ENCODE results near the gene UTP11.

UTP11 gene

DNA sequence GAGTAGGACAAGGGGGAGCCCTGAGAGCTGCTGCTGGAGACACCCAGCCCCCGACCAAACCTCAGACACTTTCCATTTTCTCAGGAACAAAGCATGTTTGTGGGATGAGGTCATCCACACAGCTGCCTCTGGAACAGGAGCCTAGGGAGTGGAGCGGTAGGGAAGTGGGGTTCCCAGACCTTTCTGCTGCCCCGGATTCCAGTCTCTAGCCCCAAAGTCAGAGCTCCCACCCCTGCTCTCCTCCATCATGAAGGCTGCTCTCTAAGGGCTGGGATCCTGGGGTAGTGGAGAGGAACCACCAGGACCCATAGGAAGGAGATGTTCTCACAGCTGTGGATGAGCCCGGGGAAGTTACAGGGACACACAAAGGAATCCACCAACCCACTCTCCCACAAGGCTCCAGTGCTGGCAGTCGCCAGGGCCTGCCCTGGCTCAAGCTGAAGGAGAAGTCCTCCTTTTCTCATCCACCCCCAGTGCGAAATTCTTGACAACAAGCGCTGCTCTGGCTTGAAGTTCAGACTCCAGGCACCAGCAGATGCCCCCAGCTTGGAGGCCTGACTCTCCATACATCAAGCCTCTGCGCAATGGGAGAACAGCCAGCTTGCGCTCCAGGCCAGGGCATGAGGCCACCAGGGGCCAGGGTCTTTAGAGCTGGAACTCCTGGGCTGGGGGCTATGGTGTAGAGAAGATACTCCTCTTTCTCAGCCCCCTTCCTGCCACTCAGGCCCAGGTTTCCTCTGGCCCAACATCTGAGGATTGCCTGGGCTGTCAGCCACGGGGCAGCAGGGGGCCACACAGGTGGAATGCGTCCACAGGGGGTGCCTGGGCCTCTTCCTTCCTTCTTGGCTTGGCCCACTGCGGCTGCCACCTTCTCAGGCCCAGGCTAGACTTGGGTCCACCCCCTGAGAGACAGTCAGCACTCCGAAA, 11.7 kb upstream of the UTP11 start:
- FAIRE-seq = no peak
- no peak for DNase-seq (ENCODE audit: insufficient read length, low spot score)

DNA sequence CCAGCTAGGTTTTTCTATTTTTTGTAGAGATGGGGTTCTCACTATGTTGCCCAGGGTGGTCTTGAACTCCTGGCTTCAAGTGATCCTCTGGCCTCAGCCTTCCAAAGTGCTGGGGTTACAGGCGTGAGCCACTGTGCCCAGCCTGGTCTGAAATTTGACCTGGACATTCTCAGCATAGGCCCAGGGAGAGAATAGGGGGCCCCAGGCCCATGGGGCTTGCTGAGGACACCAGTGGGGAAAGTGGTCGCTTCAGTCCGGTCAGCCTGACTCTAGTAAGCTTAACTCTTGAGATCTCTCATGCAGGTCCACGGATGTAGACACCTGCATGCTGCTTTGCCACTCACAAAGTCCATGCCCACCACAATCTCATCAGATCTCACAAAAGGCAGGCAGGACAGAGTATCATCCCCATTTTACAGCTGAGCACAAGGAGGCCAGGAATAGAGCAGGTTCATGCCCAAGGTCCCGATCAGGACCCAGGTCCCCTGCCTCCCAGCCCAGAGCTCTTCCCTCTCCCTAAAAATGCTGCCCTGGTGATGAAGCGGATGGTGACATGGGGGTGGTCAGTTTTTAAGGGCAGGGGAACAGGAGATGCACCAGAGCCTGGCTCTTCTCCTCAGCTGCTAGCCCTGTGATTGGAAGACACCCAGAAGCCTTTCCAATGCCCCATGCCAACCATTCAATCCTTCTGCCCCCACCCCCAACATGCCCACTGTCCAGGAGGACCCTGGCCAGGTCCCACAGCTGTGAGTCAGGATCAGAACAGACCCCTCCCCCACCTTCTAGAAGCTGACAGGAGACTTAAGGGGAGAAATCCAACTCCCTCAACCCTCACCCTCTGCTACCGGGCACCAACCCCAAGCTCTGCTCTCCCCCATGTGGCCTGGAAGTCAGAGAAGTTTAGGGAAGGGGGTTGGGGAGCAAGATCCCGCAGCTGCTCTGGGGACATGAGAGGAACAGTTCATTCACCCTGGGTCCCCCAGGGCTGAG, 9.0 kb upstream of the UTP11 start:
- FAIRE-seq = no peak
- no peak for DNase-seq (ENCODE audit: insufficient read length, low spot score)

DNA sequence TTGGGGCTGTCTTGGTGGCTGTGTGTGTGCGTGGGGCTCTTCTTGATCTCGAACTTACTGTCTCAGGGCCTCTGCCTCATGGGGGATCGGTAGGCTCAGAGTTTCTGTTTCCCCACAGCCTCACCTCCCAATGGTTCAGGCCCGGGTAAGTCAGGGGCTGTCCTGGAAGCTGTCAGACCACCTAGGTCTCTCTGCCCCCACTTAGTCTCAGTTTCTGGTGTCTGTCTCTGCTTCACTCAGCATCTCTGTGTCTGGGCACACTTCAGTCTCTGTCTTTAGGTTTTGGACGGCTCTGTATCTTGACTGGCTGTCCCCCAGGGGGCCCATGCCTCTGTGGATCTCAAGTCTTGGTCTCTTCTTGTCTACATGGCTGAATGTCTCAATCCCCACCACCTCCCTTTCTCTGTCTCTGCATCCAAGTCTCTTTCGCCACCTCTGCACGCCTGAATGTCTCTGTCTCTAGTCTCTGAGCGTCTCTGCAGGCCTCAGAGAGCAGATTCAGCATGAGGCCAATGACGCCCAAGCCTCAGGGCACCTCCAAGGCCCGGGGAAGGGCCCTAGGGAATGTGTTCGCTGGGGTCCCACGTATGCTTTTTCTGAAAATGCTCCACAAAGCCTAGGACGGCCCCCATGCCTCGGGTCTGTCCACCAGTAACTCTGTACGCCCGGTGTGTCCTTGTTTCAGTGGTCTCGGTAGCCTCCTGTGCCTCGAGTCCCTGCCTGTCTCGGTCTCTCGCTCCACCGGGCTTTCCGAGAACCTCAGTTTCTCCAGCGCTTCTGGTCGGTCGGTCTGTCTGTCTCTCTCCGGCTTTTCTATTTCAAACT, 8.0 kb upstream of the UTP11 start:
- FAIRE-seq = no peak
- no peak for DNase-seq (ENCODE audit: insufficient read length, low spot score)

- DNase-seq (ENCODE audit: insufficient read length, low spot score) = peak; percentile 57
- no peak for FAIRE-seq
Measured at GRCh38 chr1:38005195-38006007, 7.1 kb upstream of the UTP11 start, which contains the start of gene FHL3. Gene FHL3 (minus strand): TSS chr1:38005514. CDS start chr1:37999412, 6,102 bp downstream.

DNA sequence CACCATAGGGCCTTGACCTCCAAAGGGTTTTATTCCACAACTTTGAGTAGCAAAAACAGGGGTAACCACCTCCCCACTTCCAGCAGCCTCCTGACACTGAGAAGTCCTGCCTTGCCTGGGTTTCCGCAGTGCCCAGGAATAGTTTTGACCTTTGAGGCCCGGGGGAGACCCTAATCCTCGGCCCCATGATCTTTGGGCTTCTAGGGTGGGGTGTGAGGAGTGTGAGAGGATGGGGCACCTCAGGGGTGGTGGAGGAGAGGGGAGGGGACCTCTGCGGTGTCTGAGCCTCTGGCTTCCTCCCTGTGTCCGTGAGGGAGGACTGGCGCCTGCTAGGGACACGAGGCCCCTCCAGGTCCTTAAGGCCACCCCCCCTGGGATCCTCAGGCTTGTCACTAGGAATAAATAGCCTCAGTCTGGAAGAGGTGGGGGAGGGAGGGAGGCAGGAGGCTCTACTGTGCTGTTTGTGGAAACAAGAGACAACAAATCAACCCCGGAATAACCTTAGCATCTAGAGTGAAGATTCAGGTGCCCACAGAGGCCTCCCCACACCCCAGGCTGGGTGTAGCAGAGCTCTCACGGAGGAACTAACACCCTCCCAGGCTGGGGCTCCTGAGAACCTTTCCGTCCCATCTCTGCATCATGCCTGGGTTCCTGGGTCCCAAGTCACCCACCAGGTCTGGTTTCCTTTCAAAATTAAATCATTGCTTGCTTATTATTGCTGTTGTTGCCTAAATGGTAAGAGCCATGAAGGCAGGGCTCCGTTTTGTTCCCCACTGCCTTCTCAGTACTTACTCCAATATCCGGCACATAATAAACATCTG, 6.3 kb upstream of the UTP11 start:
- FAIRE-seq (no peak), DNase-seq (ENCODE audit: insufficient read length, low spot score) (no peak)

GRCh38 chr1:38009088-38009840, 3.3 kb upstream of the UTP11 start:
- FAIRE-seq (no peak), DNase-seq (ENCODE audit: insufficient read length, low spot score) (no peak)

- no peak for FAIRE-seq
- DNase-seq (ENCODE audit: insufficient read length, low spot score) = no peak
Measured at GRCh38 chr1:38009841-38010180, 2.7 kb upstream of the UTP11 start.

- FAIRE-seq = no peak
- DNase-seq (ENCODE audit: insufficient read length, low spot score) = no peak
Measured at GRCh38 chr1:38013227-38013622, 691 bp downstream of the UTP11 start.

- no peak for DNase-seq (ENCODE audit: insufficient read length, low spot score)
- no peak for FAIRE-seq
Measured at GRCh38 chr1:38014171-38014570, 1.6 kb downstream of the UTP11 start.

DNA sequence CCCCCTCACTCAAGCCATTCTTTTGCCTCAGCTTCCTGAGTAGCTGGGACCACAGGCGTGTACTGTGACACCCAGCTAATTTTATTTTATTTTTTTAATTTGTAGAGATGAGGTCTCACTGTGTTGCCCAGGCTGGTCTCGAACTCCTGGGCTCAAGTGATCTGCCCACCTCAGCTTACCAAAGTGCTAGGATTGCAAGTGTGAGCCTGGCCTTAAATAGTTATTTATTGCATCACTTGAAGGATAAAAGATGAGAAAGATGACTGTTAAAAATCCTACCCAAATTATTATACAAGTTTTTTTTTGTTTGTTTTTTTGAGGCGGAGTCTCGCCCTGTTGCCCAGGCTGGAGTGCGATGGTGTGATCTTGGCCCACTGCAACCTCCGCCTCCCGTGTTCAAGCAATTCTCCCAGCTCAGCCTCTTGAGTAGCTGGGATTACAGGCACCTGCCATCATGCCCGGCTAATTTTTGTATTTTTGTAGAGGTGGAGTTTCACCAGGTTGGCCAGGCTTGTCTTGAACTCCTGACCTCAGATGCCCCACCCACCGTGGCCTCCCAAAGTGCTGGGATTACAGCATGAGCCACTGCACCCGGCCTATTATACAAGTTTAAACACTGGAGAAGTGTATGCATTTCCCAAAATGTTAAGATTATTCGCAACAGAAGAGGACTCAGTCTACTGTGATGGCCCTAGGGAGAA, 2.3 kb downstream of the UTP11 start:
- no peak for FAIRE-seq
- no peak for DNase-seq (ENCODE audit: insufficient read length, low spot score)

DNA sequence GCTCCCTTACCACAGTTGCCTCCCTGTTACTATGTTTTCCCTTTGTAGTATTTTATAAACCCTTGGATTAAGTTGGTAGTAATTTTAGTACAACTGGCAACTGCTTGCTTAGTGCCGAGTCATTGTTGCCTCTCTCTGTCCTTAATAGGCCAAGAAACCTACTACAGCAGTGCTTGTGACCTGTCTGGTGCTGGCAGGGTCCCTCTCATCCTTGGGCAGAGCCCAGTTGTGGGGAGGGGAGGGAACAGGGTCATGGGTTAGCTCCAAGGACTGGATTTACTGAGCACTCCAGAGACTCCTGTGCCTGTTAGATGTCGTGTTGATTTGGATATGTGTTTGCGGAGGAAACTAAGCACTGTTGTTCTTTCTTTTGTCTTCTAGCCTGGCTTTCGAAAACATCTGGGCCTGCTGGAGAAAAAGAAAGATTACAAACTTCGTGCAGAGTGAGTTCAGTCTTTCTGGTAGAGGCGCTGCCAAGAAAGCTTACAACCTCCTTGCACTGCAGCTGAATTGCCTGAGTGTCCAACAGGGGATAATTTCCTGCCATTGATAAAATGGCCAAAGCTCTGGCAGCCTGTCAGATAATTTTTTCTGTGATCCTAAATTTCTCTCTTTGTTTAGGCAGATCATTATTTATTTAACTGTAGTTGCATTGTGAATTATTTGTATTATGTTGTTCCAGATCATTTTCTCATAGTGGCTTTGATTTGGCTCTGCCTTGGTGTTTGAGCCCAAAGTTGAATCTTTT, 3.6 kb downstream of the UTP11 start:
- FAIRE-seq = no peak
- DNase-seq (ENCODE audit: insufficient read length, low spot score) = no peak

DNA sequence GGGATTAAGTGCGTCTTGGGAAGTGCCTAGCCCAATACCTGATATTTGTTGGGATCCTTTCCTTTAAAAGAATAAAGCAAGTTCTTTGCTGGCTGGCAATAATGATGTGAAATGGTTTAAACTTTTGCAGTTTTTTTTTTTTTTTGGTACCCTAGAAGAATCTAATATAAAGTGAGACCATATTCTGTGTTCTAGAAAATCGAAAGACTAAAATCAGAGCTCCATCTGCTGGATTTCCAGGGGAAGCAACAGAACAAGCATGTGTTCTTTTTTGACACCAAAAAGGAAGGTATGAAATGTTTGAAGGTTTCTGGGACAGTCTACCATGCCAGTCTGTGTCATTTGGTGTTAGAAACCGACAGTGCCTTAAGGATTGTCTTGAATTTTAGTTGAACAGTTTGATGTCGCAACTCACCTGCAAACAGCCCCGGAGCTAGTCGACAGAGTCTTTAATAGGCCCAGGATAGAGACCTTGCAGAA, 6.4 kb downstream of the UTP11 start:
- DNase-seq (ENCODE audit: insufficient read length, low spot score) = no peak
- FAIRE-seq = no peak

- FAIRE-seq (no peak), DNase-seq (ENCODE audit: insufficient read length, low spot score) (no peak)
Measured at GRCh38 chr1:38020396-38020795, 7.9 kb downstream of the UTP11 start.

DNA sequence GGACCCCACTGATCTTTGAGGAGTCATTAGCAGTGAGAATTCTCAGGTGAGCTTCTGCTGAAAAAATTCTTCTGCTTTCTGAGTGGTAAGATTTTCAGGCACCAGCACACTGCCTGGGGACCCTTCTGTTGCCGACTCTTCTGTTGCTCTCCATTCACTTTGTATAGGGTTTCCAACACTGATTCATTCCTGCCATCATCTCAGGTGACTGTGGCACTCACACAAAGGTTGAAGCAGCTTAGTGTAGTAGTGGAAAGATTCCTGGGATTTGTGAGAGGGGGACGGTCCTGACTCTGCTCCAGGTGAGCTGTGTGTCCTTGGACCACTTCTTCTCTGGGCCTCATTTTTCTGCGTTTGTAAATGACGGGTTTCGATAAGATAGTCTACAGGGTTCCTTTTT, 9.4 kb downstream of the UTP11 start:
- DNase-seq (ENCODE audit: insufficient read length, low spot score) = no peak
- no peak for FAIRE-seq

DNA sequence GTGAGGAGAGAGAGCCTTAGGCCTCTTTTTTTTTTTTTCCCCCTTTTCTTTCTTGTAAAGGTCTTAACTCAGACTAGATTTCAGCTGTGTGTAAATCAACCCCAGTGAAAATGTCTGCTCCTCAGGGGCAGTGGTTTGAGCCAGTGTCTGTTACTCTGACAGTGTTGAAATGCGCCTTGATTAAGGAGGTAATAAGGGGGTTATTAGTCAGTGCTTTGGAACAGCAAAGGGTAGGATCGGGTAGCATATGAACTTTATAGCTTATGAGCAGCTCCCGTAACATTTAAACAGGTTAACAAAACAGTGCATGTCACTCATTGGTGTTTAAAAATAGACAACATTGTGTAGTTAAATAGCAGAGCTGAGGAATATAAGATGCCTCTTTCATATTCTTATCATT, 10.3 kb downstream of the UTP11 start:
- DNase-seq (ENCODE audit: insufficient read length, low spot score) (no peak), FAIRE-seq (no peak)

- no peak for FAIRE-seq
Measured at GRCh38 chr1:38025233-38025632, 12.7 kb downstream of the UTP11 start.

GRCh38 chr1:38025664-38026063, 13.1 kb downstream of the UTP11 start:
- FAIRE-seq = no peak
- DNase-seq (ENCODE audit: insufficient read length, low spot score) = no peak

More at GRCh38 chr1:38025233-38025632, 12.7 kb downstream of the UTP11 start:
- no peak for DNase-seq (ENCODE audit: insufficient read length, low spot score)

All from HTR-8/SVneo (cell line).